ENCODE data around the gene CD226. TPM values are rescaled to one million over a fixed set of nuclear protein-coding genes. Genes with fewer than 3 reads are reported as not detected.

CD226 gene
- total RNA-seq, 4 donors from 2014 or later, result 0.72 to 5.2 (median 1.3) TPM

- TF ChIP-seq CTCF (IDR thresholded peaks at IDR 0.05) (no peak), POLR2A (IDR thresholded peaks at IDR 0.05) (no peak)
- H3K9me3 ChIP-seq, result no peaks in the 10 kb centered on the region
- H3K36me3 ChIP-seq, result no peaks in the 10 kb centered on the region
- WGBS, 2 donors, result 59 to 76% methylated on average over 6 of the region's 6 CpGs
- no peak for DNase-seq
- no peaks in the 10 kb centered on the region for H3K27me3 ChIP-seq
- H3K27ac ChIP-seq, result no peak overlapping the region
- H3K4me3 ChIP-seq, result no peak overlapping the region
- intact Hi-C loops (cut with DNase I), result no loop called here
- H3K4me1 ChIP-seq, result no peaks in the 10 kb centered on the region
Measured at GRCh38 chr18:69878213-69878933, 69.3 kb downstream of the CD226 start.

GRCh38 chr18:69876490-69876889 lies 71.2 kb downstream of the CD226 start:
- H3K36me3 ChIP-seq, result no peaks in the 10 kb centered on the region
- TF ChIP-seq POLR2A (IDR thresholded peaks at IDR 0.05) (no peak), CTCF (IDR thresholded peaks at IDR 0.05) (no peak)
- H3K27me3 ChIP-seq, result no peaks in the 10 kb centered on the region
- 76 to 92% methylated on average over 3 of the region's 3 CpGs for WGBS, 2 donors
- intact Hi-C loops (cut with DNase I), result no loop called here
- H3K27ac ChIP-seq, result no peak overlapping the region
- no peak for DNase-seq
- H3K9me3 ChIP-seq, result no peaks in the 10 kb centered on the region
- no peak overlapping the region for H3K4me3 ChIP-seq
- no peaks in the 10 kb centered on the region for H3K4me1 ChIP-seq

- Histone ChIP-seq H3K27ac (no peak overlapping the region), H3K4me1 (no peaks in the 10 kb centered on the region), H3K9me3 (no peaks in the 10 kb centered on the region), H3K27me3 (no peaks in the 10 kb centered on the region), H3K4me3 (no peak overlapping the region), H3K36me3 (no peaks in the 10 kb centered on the region)
- 84 to 86% methylated on average over 2 of the region's 2 CpGs for whole genome bisulfite sequencing, 2 donors
- intact Hi-C loops (cut with DNase I), result no loop called here
- TF ChIP-seq POLR2A (IDR thresholded peaks at IDR 0.05) (no peak), CTCF (IDR thresholded peaks at IDR 0.05) (no peak)
- no peak for DNase-seq
Measured at GRCh38 chr18:69874058-69874457, 73.6 kb downstream of the CD226 start.

GRCh38 chr18:69872661-69873060 lies 75.0 kb downstream of the CD226 start:
- Histone ChIP-seq H3K4me1 (no peaks in the 10 kb centered on the region), H3K4me3 (no peak overlapping the region), H3K9me3 (no peaks in the 10 kb centered on the region), H3K27me3 (no peaks in the 10 kb centered on the region), H3K27ac (no peak overlapping the region), H3K36me3 (no peaks in the 10 kb centered on the region)
- WGBS, 2 donors, result 77 to 86% methylated on average over 4 of the region's 4 CpGs
- DNase-seq, result no peak
- intact Hi-C loops (cut with DNase I), result no loop called here
- TF ChIP-seq POLR2A (IDR thresholded peaks at IDR 0.05), result no peak

GRCh38 chr18:69871363-69871762 lies 76.3 kb downstream of the CD226 start:
- Histone ChIP-seq H3K36me3 (no peaks in the 10 kb centered on the region), H3K27ac (no peak overlapping the region), H3K27me3 (no peaks in the 10 kb centered on the region), H3K4me1 (no peaks in the 10 kb centered on the region), H3K9me3 (no peaks in the 10 kb centered on the region), H3K4me3 (no peak overlapping the region)
- WGBS, 2 donors, result 90 to 91% methylated on average over 2 of the region's 2 CpGs
- TF ChIP-seq POLR2A (IDR thresholded peaks at IDR 0.05) (no peak), CTCF (IDR thresholded peaks at IDR 0.05) (no peak)
- no peak for DNase-seq
- intact Hi-C loops (cut with DNase I), result no loop called here

GRCh38 chr18:69870736-69871135 lies 76.9 kb downstream of the CD226 start:
- intact Hi-C loops (cut with DNase I), result no loop called here
- no peak overlapping the region for H3K4me3 ChIP-seq
- WGBS, 2 donors, result 73 to 89% methylated on average over 4 of the region's 4 CpGs

More at GRCh38 chr18:69870736-69871135, 76.9 kb downstream of the CD226 start:
- Histone ChIP-seq H3K4me1 (no peaks in the 10 kb centered on the region), H3K36me3 (no peaks in the 10 kb centered on the region), H3K27me3 (no peaks in the 10 kb centered on the region), H3K9me3 (no peaks in the 10 kb centered on the region), H3K27ac (no peak overlapping the region)
- DNase-seq, result no peak
- TF ChIP-seq CTCF (IDR thresholded peaks at IDR 0.05) (no peak), POLR2A (IDR thresholded peaks at IDR 0.05) (no peak)
